ENCODE measurements around the gene CEP112.

GRCh38 chr17:66135896-66136295, 56.0 kb downstream of the CEP112 start:
- no peak for TF ChIP-seq POLR2A (IDR thresholded peaks at IDR 0.05; ENCODE audit: low read depth, low read length)
- TF ChIP-seq TAF1 (IDR thresholded peaks at IDR 0.05; ENCODE audit: low read depth, low read length): no peak
- TF ChIP-seq POLR2AphosphoS5 (IDR thresholded peaks at IDR 0.05; ENCODE audit: low read depth, low read length): no peak
- no peak for TF ChIP-seq SPI1 (IDR thresholded peaks at IDR 0.05; ENCODE audit: low read depth, low read length)
- no peak for TF ChIP-seq POU2F2 (IDR thresholded peaks at IDR 0.05; ENCODE audit: low read depth, low read length)
- TF ChIP-seq PAX5 (IDR thresholded peaks at IDR 0.05; ENCODE audit: insufficient read depth, low read length, severe bottlenecking): no peak

All from GM12891 (cell line).